ENCODE measurements around the gene PTPRD. TPM values are rescaled to one million over a fixed set of nuclear protein-coding genes. Genes with fewer than 3 reads are reported as not detected.

The PTPRD gene
- total RNA-seq, 1 donor from 2014 or later: 197 TPM

DNA sequence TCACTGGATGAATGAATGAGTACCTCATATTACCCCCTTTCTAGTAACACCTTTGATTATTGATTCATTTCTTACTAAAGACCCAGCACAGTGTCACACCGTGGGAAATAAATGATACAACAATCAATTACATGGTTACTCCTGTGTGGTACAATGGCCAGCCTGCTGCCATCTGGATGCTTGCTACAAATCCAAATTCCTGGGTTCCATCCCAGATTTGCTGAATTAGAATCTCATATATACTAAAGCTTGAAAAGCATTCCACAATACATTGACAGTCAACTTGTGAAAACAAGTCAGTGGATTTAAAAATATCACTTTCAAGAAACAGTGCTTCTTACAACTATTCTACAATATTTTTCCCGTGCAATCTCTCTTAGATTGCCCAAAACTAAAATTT, 989.3 kb downstream of the PTPRD start:
- TF ChIP-seq, protein P1, sequence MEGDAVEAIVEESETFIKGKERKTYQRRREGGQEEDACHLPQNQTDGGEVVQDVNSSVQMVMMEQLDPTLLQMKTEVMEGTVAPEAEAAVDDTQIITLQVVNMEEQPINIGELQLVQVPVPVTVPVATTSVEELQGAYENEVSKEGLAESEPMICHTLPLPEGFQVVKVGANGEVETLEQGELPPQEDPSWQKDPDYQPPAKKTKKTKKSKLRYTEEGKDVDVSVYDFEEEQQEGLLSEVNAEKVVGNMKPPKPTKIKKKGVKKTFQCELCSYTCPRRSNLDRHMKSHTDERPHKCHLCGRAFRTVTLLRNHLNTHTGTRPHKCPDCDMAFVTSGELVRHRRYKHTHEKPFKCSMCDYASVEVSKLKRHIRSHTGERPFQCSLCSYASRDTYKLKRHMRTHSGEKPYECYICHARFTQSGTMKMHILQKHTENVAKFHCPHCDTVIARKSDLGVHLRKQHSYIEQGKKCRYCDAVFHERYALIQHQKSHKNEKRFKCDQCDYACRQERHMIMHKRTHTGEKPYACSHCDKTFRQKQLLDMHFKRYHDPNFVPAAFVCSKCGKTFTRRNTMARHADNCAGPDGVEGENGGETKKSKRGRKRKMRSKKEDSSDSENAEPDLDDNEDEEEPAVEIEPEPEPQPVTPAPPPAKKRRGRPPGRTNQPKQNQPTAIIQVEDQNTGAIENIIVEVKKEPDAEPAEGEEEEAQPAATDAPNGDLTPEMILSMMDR (conservative IDR thresholded peaks at IDR 0.05): no peak
- no peak overlapping the region for H3K4me3 Mint-ChIP-seq
- no peak for DNase-seq (ENCODE audit: extremely low spot score, unreplicated experiment)
- no peaks in the 10 kb centered on the region for H3K36me3 Mint-ChIP-seq
- no peaks in the 10 kb centered on the region for H3K9me3 Mint-ChIP-seq
- no peaks in the 10 kb centered on the region for H3K27me3 Mint-ChIP-seq
- H3K4me1 Mint-ChIP-seq (ENCODE audit: unreplicated experiment): no peaks in the 10 kb centered on the region
- H3K27ac Mint-ChIP-seq: no peak overlapping the region

DNA sequence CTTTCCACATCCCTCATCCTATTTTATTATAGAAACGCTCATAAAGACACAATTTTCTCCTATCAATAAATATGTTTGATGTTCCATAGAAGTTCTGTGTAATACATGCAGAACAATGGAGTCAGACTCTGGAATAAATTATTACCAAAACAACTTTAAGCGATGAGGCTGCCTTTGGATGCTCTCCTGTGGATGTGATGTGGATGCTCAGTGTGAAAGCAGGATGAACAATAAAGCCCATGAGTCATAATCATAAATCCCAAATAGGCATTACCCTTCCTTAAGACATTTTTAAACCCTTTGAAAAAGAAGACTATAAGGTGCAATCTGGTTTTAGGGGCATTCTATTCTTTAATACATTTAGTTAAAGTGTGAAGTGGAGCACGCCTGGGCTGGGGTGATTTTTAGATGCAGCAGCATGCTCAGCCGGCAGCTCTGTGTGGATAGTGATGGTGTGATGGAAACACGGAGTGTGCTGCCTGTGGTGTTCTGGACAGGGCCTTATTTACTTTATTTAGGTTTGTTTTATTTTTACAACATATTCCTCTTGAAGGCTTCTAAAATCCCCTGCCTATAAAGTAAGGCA, 991.4 kb downstream of the PTPRD start:
- H3K36me3 Mint-ChIP-seq: no peaks in the 10 kb centered on the region
- H3K4me3 Mint-ChIP-seq: no peak overlapping the region
- H3K27ac Mint-ChIP-seq: no peak overlapping the region
- no peaks in the 10 kb centered on the region for H3K27me3 Mint-ChIP-seq
- TF ChIP-seq, protein P1 (conservative IDR thresholded peaks at IDR 0.05): no peak
- no peak for DNase-seq (ENCODE audit: extremely low spot score, unreplicated experiment)
- H3K9me3 Mint-ChIP-seq: no peaks in the 10 kb centered on the region
- no peaks in the 10 kb centered on the region for H3K4me1 Mint-ChIP-seq (ENCODE audit: unreplicated experiment)

DNA sequence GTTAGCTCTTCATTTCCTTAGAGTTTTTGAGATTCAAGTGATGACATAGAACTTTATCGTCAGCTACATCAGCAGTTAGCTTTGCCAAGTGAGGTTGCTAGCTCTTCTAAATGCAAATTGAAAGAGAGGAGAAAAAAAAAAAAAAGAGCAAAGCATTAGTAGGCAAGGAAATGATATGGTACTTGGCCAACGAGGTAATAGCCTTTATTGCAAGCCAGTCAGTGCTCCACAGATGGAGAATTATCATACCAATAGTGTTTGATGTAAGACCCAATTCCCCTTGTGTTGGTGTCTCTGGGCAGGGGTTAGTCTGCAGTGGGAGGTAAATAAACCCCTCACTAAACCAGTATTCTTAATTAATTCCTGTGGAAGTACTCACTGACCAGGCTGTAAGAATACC, 992.1 kb downstream of the PTPRD start:
- TF ChIP-seq, protein P1 (conservative IDR thresholded peaks at IDR 0.05): no peak
- Mint-ChIP-seq H3K27me3 (no peaks in the 10 kb centered on the region), H3K27ac (no peak overlapping the region), H3K36me3 (no peaks in the 10 kb centered on the region), H3K4me1 (ENCODE audit: unreplicated experiment) (no peaks in the 10 kb centered on the region), H3K4me3 (no peak overlapping the region), H3K9me3 (no peaks in the 10 kb centered on the region)
- no peak for DNase-seq (ENCODE audit: extremely low spot score, unreplicated experiment)

DNA sequence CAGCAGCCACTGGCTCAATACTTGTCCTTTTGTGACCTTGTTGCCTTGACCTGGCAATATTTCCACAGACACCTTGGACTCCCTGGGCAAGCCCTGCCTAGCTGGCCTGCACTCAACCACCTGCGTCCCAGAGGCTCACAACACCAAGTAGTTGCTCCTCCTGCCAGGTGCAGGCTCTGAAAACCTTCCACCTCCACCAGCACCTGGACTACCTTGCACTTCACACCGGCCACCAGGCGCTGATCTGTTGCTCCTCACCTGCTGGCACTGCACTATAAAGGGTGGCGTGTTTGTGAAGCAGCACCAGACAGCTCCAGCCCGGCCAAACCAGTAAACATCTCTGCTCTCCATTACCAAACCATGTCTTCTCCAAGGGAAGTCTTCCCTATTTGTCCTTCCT, 997.7 kb downstream of the PTPRD start:
- H3K27me3 Mint-ChIP-seq: no peaks in the 10 kb centered on the region
- DNase-seq (ENCODE audit: extremely low spot score, unreplicated experiment): no peak
- H3K36me3 Mint-ChIP-seq: no peaks in the 10 kb centered on the region
- no peak overlapping the region for H3K27ac Mint-ChIP-seq
- H3K9me3 Mint-ChIP-seq: no peaks in the 10 kb centered on the region
- no peaks in the 10 kb centered on the region for H3K4me1 Mint-ChIP-seq (ENCODE audit: unreplicated experiment)
- TF ChIP-seq, protein P1 (conservative IDR thresholded peaks at IDR 0.05): no peak
- H3K4me3 Mint-ChIP-seq: no peak overlapping the region

DNA sequence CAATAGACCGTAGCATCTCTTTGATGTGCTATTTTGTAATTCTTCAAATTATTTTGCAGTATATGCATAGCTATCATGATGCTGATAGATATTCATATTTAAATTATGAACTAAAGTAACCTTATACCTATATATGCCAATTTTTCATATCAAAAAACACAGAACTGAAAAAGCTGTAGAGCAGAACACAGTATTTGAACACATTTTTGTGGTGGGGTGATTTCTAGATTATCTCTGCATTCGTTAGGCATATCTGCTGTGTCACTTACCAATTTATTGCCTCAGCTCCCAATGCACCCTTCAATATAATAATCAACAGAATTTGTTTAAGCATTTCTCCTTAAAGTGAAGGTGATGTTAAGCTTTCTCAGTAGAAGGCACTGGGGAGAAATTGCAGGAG, 998.2 kb downstream of the PTPRD start:
- Mint-ChIP-seq H3K36me3 (no peaks in the 10 kb centered on the region), H3K27ac (no peak overlapping the region), H3K9me3 (no peaks in the 10 kb centered on the region), H3K27me3 (no peaks in the 10 kb centered on the region), H3K4me3 (no peak overlapping the region), H3K4me1 (ENCODE audit: unreplicated experiment) (no peaks in the 10 kb centered on the region)
- DNase-seq (ENCODE audit: extremely low spot score, unreplicated experiment): no peak
- TF ChIP-seq, protein P1 (conservative IDR thresholded peaks at IDR 0.05): no peak

DNA sequence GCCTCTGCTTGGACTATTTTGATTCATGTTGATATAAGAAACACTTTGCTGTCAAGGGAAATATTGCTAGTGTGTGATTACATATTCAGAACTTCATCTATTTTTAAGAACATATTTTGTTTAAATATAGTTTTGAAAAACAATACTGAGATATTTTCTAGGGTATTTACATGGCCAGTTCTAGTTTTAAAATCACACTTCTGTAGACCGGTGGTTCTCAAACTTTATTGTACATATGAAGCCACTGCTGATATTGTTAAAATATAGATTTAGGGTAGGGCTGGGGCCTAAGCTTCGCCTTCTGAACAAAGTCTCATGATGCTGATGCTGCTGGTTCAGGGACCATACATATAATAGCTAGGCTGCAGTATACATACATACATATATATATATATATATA, 1000.0 kb downstream of the PTPRD start:
- H3K4me3 Mint-ChIP-seq: no peak overlapping the region
- TF ChIP-seq, protein P1 (conservative IDR thresholded peaks at IDR 0.05): no peak
- no peaks in the 10 kb centered on the region for H3K4me1 Mint-ChIP-seq (ENCODE audit: unreplicated experiment)
- H3K27me3 Mint-ChIP-seq: no peaks in the 10 kb centered on the region
- no peaks in the 10 kb centered on the region for H3K36me3 Mint-ChIP-seq
- no peak overlapping the region for H3K27ac Mint-ChIP-seq
- DNase-seq (ENCODE audit: extremely low spot score, unreplicated experiment): no peak
- no peaks in the 10 kb centered on the region for H3K9me3 Mint-ChIP-seq
